Hepatocyte (in vitro differentiated cells): ENCODE results near the gene TBC1D17.

Experiments used
- CTCF ChIP-seq: fragments of 200-600 bp; sonication (generic); IDR thresholded peaks from 2 replicates; pipeline ENCODE4 v1.5.1; 2016; ENCODE audit warnings: antibody characterized with exemption, mild to moderate bottlenecking; ENCODE audit not compliant: poor library complexity
- EZH2phosphoT487 ChIP-seq: fragments of 200-600 bp; sonication (generic); IDR thresholded peaks from one replicate; pipeline ENCODE4 v1.6.1; 2018; ENCODE audit warnings: antibody characterized with exemption, mild to moderate bottlenecking, low read depth, moderate library complexity; ENCODE audit not compliant: unreplicated experiment, severe bottlenecking

- no peak for TF ChIP-seq CTCF
- no peak for TF ChIP-seq EZH2phosphoT487
Measured at GRCh38 chr19:49839713-49840112, 37.8 kb upstream of the TBC1D17 start.
